Glomerular visceral epithelial cell (primary cell): ENCODE measurements around the gene OR6C4.
"Not testable (repeated sequence)": the region's sequence is repeated elsewhere in the genome, so short reads cannot be mapped to it uniquely, and the experiment has no call there.

Experiments
- DNase-seq: peaks from one replicate; pipeline ENCODE4 v3.0.0-alpha.2; 2016; ENCODE audit errors: extremely low spot score

Gene OR6C4

DNA sequence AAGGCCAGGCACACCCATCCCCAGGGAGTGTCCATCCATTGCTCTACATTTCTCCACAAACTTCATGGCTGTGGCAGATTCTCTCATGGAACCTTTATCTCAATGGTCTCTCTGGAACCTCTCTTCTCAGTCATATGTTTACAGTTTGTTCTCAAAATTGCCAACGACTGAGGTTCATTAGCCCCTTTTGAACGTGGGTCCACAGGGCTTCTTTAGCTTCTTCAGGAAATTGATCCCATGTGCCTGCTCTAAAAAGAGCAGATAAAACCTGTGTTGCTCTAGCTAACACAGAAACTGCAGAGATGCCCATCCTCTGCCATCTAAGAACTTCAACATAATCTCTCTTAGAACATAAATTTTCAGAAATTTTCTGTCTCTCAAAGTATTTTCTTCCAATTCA is at the start of gene OR6C4:
OR6C4 (plus strand) TSS at position 301 of the 400 bp plus-strand sequence. CDS start 1,625 bp downstream, outside the sequence.
- no peak for DNase-seq

GRCh38 chr12:55499810-55500252 is 49.6 kb upstream of the OR6C4 start:
- DNase-seq: no peak

DNA sequence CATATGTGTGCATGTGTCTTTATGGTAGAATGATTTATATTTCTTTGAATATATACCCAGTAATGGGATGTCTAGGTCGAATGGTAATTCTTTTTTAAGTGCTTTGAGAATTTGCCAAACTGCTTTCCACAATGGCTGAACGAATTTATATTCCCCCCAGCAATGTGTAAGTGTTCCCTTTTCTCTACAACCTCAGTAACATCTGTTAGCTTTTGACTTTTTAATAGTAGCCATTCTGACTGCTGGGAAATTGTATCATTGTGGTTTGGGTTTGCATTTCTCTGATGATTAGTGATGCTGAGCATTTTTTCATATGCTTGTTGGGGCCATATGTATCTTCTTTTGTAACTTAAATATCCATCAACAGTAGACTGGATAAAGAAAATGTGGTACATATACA is 47.8 kb upstream of the OR6C4 start:
- DNase-seq: no peak

DNA sequence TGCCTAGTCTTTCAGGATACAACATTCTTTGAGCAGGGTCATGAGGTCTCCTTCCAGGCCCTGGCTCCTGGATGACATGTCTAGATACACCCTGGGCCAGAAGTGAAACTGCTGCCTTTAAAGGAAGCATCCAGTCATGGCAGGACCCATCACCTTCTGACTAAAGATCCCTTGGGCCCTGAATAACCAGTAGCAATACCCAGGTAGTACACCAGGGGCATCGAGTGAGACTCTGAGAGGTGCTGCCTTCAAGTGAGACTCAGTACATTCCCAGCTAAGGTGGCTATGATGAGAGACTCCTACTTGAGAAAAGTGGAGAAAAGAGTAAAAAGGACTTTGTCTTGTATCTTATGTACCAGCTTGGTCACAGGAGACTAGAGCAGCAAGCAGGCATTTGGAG is 33.7 kb upstream of the OR6C4 start:
- no peak for DNase-seq

DNA sequence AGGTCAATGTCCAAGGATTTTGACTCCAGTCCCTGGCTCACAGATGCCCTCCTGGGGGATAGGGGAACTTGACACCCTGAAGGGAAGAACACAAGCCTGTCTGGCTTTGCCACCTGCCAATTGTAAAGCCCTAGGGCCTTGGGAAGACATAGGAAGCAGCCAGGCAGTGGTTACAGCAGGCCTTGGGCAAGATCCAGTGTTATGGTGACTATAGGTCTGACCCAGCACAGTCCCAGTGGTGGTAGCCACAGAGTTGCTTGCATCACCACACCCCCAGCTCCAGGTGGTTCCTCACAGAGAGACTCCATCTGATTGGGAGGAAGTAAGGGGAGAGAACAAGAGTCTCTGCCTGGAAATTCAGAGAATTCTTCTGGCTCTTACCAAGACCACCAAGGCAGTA is 33.0 kb upstream of the OR6C4 start:
- no peak for DNase-seq

- DNase-seq: not testable (repeated sequence)
Measured at GRCh38 chr12:55548235-55548634, 1.2 kb upstream of the OR6C4 start.

DNA sequence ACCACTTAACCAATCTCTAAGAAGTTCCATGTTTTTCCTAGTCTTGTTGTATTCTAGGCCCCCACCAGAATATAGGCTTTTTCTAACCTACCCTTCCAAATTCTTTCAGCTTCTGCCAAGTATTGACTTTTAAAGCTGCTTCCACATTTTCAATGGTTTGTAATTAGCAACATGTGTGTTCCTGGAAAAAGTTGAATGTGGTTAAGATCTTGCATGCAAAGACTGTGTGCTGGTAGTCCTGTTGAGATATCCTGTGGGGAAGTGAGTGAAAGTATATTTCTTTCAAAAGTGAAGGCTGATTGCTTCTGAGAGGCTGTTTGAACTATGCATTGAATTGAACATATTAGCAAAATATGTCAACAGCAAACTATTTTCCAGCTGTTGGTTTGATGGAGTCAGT is 646 bp upstream of the OR6C4 start:
- no peak for DNase-seq

DNA sequence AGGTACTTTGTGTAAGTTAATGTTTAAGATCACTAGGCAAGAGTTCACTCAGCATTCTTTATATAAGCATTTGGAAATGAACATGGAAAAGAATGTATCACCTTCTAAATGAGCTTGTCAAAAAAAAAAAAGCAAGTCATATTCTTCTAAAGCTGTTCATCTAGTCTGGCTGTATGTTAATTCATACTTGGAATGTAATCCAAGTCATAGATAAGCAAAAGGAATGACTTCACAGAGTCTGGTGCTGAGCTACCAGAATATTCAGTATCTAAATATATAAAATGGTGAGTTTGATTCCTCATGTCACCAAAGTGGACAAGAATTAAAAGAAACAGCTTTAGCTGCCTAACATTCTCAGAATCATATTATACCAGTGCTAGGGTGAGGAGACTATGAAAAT is 4.9 kb downstream of the OR6C4 start:
- no peak for DNase-seq

DNA sequence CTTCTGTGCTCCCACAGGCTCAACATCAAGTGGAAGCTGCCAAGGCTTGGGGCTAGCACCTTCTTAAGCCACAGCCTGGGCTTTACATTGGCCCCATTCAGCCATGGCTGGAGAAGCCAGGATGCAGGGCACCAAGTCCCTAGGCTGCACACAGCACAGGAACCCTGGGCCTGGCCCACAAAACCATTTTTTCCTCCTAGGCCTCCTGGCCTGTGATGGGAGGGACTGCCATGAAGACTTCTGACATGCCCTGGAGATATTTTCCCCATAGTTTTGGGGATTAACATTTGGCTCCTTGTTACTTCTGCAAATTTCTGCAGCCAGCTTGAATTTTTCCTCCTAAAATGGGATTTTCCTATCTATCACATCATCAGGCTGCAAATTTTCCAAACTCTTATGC is 20.7 kb downstream of the OR6C4 start:
- DNase-seq: not testable (repeated sequence)

DNA sequence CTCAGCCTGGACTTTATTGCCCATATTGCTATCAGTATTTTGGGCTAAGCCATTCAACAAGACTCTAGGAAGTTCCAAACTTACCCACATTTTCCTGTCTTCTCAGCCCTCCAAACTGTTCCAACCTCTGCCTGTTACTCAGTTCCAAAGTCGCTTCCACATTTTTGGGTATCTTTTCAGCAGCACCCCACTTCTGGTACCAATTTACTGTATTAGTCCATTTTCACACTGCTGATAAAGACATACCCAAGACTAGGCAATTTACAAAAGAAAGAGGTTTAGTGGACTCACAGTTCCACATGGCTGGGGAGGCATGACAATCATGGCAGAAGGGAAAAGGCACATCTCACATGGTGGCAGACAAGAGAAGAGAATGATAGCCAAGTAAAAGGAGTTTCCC is 21.3 kb downstream of the OR6C4 start:
- DNase-seq: not testable (repeated sequence)

- DNase-seq: no peak
Measured at GRCh38 chr12:55572168-55572567, 22.8 kb downstream of the OR6C4 start, which contains the start of gene OR2AP1. OR2AP1 (plus strand) TSS chr12:55572468; CDS start chr12:55574415, 1,947 bp downstream.

DNA sequence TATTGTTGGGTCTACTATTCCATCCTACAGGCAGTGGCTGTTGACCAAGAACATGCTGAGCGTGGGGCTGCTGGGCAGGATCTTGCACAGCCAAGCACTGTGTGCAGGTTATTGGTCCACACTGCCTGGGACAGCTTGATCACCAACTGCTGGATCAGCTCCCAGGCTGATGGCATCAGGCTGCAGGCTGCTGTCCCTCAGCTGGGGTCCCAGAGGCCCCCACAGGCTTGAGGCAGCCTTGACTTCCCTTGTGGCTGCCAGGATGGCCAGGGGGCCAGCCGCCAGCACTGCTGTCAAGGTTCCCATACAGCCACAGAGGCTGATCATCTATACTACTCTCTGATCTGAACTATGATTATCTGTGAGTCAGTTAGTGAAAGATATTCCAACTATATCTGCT is 32.7 kb downstream of the OR6C4 start:
- DNase-seq: no peak

- no peak for DNase-seq
Measured at GRCh38 chr12:55585817-55586216, 36.4 kb downstream of the OR6C4 start.

DNA sequence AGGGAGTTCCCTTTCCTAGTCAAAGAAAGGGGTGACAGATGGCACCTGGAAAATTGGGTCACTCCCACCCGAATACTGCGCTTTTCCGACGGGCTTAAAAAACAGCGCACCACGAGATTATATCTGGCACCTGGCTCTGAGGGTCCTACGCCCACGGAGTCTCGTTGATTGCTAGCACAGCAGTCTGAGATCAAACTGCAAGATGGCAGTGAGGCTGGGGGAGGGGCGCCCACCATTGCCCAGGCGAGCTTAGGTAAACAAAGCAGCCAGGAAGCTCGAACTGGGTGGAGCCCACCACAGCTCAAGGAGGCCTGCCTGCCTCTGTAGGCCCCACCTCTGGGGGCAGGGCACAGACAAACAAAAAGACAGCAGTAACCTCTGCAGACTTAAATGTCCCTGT is 40.8 kb downstream of the OR6C4 start:
- not testable (repeated sequence) for DNase-seq
